Fibroblast of skin of left quadriceps (primary cell): Measurements from ENCODE around the gene KIF3A.
A peak's percentile ranks its signal among the peaks of the same experiment; 100 is the strongest.

Experiments used
- DNase-seq, 2 experiments: peaks; one replicate each; pipeline ENCODE4 v3.0.0-alpha.2; 2013; ENCODE audit warnings: low read depth in 2 of 2

The KIF3A gene

DNA sequence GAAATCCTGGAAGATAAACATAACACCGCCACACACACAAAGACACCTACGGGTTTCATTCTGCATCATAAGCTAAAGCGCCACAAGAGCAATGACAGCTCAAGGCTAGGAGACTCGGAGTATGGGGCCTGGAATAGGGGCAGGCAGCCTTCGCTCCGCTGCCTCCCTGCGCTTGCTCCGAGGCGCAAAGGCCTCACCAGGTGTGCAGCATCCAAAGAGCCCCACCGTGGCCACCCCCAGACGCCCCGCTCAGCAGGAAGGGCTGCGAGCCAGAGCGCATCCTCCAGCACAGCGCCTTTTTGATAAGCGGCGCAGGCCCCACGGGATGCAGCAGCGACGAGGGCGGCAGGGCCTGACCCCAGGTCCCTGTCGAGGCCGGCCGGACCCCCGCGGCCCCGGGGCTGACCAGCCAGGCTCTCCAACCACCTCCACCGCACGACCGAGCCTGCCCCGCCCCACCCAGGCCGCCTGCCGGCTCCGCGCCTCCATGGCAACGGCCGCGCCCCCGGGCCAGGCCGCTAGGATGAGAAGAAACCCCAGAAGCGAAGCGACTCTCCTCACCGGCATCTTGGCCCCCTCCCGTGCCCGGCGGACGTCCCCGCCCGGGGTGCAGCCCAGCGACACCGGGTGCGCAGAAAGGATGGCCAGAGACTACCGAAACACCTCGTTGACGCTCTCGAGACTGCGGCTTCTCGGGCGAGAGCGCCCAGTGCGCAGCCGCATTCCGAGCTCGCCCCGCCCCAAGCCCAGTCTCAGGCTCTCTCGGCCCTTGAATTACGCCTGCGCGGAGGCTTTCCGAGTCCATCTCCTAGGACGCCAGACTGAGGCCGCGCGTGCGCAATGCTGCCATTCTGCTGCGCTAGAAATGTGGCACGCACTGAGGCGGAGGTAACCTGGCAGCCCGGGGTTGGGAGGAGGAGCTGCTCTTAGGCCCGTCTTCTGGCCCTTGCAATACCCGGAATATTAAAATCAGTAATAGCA, at the start of gene KIF3A:
Gene KIF3A (minus strand): TSS at position 694 of the 981 bp plus-strand sequence. CDS start 127 bp downstream, at position 567.
- peak; percentile 86 to 89 for DNase-seq

- DNase-seq, result no peak
These were observed 49.7 kb upstream of the KIF3A start for GRCh38 chr5:132787076-132787475.

- no peak for DNase-seq
These were observed 48.5 kb upstream of the KIF3A start for GRCh38 chr5:132785864-132786263.

- DNase-seq, result no peak
These were observed 48.0 kb upstream of the KIF3A start for GRCh38 chr5:132785365-132785764.

DNA sequence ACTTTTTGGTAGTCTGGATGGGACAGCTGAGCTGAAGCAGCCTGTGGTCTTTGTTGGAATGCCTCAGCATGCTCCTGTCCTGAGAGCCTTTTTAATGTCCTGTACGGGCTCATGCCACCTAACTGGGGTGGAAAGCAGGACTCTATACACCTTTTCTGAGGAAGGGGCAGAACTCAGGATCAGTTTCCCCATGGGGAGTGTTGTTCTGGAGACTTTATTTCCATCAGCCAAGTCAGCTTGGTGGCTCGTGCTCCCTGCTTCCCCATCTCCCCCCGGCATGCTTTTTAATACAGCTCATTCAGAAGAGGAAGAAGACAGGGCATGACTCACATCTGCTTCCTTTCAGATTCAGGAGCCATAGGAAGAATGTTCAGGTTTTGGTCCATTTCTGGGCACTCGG, 44.8 kb upstream of the KIF3A start:
- DNase-seq, result no peak

- DNase-seq, result no peak
These were observed 43.7 kb upstream of the KIF3A start for GRCh38 chr5:132781029-132781428.

DNA sequence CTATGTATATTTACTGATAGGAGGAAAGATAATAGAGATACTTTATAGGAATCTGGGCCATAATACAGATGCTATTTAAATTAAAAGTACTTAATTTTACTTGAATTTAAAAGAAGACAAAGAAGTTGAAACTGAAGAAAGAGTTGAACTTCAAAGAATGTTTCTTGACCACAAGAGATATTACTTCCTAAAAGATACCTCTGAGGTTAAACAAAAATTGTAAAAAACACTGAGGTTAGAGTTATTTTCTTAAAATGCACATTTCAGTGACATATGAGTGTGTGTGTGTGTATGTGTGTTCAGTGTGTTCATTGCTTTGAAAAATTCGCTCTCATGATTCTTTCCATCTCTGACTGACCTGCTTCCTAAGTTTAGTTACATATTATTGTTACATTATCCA, 43.2 kb upstream of the KIF3A start:
- DNase-seq, result no peak

DNA sequence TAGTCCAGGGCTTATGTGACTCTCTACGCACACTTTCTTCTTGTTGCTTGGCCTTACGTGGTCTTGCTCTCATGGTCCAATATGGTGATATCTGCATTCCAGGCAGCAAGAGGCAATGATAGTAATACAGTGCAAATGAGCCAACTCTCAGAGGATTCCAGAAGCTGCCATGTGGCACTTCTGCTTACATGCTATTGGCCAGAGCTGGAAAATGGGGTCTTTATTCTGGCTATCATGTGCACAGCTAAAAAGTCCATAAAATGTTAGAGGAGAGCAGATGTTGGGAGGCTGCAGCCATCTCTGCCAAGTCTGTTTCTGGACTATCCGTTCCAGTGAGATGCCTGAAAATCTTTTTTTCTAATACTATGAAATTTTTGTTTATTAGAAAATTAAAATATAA, 42.6 kb upstream of the KIF3A start:
- no peak for DNase-seq

DNA sequence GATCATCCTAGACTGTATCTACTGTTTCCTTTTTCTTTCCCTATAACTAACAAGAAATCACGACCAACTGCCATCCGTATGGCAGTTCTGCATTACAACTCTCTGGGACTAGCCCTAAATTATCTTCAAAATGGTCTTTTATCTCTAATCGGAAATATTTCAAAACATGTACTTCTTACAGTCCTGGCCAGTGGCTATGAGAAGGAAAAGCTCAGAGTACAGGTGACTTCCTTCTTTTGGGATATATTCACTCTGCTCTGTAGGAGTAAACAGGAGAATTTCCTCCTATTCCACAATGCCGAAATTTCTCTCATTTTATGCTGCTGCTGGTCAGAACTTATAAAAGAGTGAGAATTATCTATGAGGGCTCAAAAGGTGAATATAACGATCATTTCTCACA, 41.5 kb upstream of the KIF3A start:
- no peak for DNase-seq

DNA sequence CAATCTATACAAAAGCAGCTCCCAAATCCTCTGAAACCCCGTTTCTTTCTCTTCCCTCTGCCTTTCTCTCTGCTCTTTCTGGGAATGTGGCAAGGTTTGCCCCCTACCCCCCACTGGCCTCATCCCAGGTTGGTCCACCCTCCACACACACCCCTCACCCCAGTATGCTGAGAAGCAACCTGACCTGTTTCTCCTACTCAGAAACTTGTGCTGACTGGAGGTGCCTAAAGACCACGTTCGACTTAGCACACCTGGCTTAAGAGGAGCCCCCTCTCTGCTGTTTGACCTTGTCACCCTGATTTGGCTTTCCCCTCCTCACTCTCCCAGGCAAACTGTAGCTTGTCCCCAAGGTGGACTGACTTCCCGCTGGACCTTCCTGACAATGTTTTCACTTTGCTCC, 40.8 kb upstream of the KIF3A start:
- no peak for DNase-seq

DNA sequence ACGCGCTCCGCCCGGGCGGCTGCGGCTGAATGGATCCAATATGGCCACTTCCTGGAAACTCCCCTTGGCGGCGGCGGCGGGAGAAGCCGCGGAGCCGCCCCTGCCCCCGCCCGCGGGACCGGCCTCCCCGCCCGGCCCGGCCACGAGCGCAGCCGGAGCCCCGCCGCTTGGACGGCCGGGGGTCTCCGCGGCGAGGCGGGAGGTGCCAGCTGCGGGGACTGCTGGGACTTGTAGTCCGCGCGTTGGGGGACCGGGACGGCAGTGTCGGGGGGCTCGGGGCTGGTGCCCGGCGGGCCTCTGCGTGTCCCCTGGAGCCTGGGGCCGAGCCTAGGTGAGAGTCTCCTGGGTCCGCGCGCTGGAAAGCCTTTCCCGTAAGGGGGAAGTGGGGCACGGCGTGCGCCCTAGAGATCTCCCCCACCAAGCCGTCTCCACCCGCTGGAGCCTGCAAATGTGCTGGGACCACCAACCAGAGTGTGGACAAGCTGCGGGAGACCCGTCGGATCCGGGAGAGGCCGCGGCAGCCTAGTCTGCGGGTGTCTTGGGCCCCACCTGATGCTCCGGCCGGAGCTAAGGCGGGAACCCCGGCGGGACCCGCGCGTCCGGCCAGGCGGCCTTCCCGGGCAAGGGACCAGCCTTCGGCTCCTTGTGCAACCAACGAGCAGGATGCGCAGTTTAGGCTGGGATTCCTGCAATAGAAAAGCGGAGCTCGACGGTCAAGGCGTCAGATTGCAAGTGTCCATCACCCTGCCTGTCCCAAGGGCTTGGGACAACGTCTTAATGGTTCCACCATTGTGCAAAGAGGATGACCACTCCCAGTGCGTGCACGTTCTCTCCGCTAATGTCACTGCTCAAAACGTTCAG, 40.1 kb upstream of the KIF3A start, which contains the start of gene SEPTIN8:
Gene SEPTIN8 (minus strand): TSS at position 31 of the 861 bp plus-strand sequence. CDS start 102 bp downstream, outside the sequence.
- DNase-seq, result no peak

- DNase-seq, result no peak
These were observed 39.5 kb upstream of the KIF3A start for GRCh38 chr5:132776938-132777208.

GRCh38 chr5:132776131-132776937, 39.0 kb upstream of the KIF3A start:
- no peak for DNase-seq

GRCh38 chr5:132775476-132775961, 38.2 kb upstream of the KIF3A start:
- no peak for DNase-seq

DNA sequence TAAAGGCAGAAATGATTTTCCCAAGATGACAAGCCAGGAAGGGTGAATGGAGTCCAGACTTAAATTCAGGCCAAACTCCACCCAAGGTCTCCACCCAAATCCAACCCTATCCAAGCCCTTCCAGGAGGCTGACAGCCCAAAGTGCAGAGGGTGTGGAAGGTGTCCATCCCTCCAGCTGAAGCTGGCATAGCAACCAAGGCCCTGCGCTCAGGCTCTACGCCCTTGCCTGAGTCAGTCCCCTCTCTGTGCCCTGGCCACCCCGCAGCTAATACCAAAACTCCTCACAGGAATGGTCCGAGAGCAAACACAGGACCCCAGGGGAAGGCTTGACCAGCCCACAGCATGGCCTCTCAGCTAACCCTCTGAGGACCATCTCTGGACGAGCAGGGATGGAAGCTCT, 37.5 kb upstream of the KIF3A start:
- DNase-seq, result no peak

- DNase-seq, result no peak
These were observed 37.1 kb upstream of the KIF3A start for GRCh38 chr5:132774406-132774805.

DNA sequence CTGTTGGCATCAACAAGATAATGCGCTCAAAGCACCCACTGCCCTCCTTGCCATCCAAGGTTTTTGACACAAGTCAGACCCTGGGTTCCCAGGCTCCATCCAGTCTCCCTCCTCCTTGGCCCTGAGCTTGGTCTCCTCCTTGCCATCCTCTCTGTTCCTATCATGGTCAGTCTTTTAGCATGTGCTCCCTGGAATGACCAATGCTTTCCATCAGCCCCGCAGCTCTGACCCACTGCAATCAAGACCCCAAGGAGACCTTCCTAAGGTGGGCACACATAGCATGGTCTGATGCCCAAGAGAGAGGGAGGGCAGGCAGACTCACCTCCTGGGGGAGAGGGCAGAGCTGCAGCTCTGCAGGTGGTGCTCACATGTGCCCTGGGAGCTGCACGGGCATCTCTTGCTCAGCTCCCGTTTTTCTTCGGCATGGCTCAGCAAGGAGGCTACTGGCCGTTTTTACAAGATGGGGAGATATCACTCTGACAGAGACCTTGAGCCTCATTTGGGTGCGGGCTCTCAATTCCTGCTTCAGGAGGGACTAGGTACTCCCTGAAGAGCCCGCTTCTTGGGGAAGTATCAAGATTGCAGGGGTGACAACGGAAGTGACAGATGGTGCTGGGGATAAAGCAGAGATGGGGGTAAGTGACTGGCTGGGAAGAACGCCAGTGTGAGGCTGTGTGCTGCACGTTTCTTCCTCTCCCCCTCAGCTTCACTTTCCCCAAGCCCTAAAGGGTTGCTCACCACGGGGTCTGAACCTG, 36.4 kb upstream of the KIF3A start:
- DNase-seq, result no peak

GRCh38 chr5:132773114-132773513, 35.8 kb upstream of the KIF3A start:
- DNase-seq, result no peak

DNA sequence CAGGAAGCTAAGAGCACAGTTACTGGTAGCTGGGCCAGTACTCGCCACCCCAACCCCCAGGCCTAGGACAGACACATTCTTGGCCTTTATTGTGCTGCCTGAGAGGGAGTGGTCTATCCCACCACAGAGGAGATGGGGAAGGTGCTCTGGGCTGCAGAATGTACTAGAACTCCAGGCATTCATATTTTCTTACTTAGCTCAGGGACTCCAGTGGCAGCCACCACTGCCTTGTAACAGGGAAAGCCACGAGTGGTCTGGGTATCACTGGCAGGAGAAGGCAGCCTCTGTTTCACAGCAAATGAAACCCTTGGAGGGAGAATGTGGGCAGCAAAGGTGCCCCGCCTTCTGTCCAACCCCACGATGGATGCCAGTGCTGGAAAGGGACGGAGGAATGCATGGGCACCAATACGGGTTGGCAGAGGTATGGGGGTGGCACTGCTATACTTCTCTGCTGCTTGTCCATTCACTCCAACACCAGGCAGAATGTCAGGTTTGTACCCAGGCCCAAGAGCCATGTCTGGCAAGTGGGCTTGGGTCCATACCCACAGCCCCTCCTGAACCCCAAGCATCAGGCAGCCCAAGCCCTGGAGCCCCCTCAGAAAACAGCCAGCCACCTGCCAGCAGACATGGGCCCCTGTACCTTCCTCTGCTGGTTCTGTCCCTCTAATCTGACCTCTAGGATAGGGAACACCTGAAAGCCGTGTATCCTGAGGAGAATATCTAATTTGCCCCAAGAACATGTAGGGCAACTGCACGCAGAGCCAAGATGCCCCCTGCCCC, 35.1 kb upstream of the KIF3A start:
- DNase-seq, result no peak

DNA sequence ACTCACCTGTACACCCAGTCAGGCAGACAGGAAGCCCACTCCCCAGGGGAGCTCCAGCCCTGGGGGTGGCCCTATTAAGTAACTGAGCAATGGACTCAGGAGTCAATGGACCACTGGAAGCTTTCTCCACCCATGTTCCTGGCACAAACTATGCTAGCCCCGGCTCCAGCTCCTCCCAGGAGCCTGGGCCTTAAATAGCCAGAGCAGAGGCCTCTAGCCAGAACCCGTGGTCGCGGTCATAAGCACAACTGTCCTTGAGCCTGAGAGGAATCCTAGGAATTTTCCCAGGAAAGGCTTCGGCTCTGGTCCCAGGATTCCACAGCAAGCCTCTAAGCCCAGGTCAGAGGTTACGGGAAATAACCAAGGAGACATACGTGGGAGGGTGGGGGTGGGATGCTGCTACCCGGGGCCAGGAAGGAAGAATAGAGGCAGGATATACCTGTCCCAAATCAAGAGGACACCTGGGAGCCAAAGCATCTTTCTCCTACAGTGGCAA, 34.2 kb upstream of the KIF3A start:
- DNase-seq, result no peak
